ENCODE data around the gene MBD4. TPM values are rescaled to one million over a fixed set of nuclear protein-coding genes. Genes with fewer than 3 reads are reported as not detected.

MBD4 gene
- total RNA-seq, 1 experiment from 2014 or later: 40.1 TPM

DNA sequence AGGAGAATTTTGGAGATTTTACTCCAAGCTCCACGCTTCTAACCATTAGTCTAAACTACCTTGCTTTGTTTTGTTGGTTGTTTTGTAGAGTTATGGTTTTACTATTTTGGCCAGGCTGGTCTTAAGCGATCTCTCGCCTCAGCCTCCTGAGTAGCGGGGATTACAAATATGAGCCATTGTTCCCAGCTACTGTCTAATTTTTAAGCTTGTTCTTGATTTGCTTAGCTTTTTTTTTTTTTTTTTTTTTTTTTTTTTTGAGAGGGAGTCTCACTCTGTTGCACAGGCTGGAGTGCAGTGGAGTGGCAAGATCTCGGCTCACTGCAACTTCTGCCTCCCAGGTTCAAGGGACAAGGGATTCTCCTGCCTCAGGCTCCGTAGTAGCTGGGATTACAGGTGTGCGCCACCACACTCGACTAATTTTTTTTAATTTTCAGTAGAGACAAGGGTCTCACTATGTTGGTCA lies 39.8 kb downstream of the MBD4 start:
- Mint-ChIP-seq H3K9me3 (no peaks in the 10 kb centered on the region), H3K27ac (peak overlapping the region; percentile 88 to 99 (median 97); a peak in 4 of 7 replicates), H3K4me1 (peaks cover 13 to 15% of the 10 kb centered on the region in 2 experiments), H3K4me3 (peak overlapping the region; percentile 97 to 99; a peak in 3 of 5 replicates), H3K27me3 (ENCODE audit: low read depth) (no peaks in the 10 kb centered on the region; the same call in 1 of the 2 replicates), H3K36me3 (ENCODE audit: insufficient read depth in 1 of 3, low read depth in 3 of 3) (peaks cover 5 to 18% (median 14%) of the 10 kb centered on the region in 3 experiments; a peak in 6 of 7 replicates)
- Histone ChIP-seq H4K8ac (replicated peaks; ENCODE audit: insufficient read length, low read depth, low read length) (no peak overlapping the region), H2BK20ac (ENCODE audit: low read depth, low read length, poor library complexity, severe bottlenecking) (no peak overlapping the region), H3T11ph (ENCODE audit: low read length) (no peak overlapping the region), H2BK12ac (ENCODE audit: insufficient read length, low read depth, low read length) (no peak overlapping the region), H2BK15ac (ENCODE audit: low read depth, low read length) (no peak overlapping the region), H3K23me2 (ENCODE audit: insufficient read length, low read depth, low read length, poor library complexity, severe bottlenecking) (peaks cover 5% of the 10 kb centered on the region), H3K18ac (ENCODE audit: insufficient read length, low read depth, low read length) (no peak overlapping the region), H4K5ac (ENCODE audit: insufficient read length, low read depth, low read length) (no peak overlapping the region), H3K4me1 (ENCODE audit: insufficient read depth, low read length) (peaks cover 5% of the 10 kb centered on the region; the same call in 1 of the 2 replicates), H2BK5ac (ENCODE audit: insufficient read length, low read length) (no peak overlapping the region), H3K14ac (ENCODE audit: insufficient read depth, low read length) (no peak overlapping the region), H3K4ac (ENCODE audit: low read depth, low read length) (no peak overlapping the region), H3K4me2 (ENCODE audit: insufficient read depth, insufficient read length, low read length) (peak overlapping the region; percentile 72), H2BK120ac (ENCODE audit: low read depth, low read length, poor library complexity, severe bottlenecking) (no peak overlapping the region), H3K9ac (ENCODE audit: extremely low read depth, insufficient read length, low read length) (no peak overlapping the region), H3K9me3 (ENCODE audit: control insufficient read depth, low read depth, low read length) (no peaks in the 10 kb centered on the region), H3K56ac (ENCODE audit: insufficient read length, low read depth, low read length) (no peak overlapping the region), H3K27me3 (ENCODE audit: insufficient read depth, low read length) (no peaks in the 10 kb centered on the region), H3K79me1 (ENCODE audit: insufficient read depth, low read depth, low read length, poor library complexity, severe bottlenecking) (peaks cover 12% of the 10 kb centered on the region), H3K79me2 (ENCODE audit: insufficient read depth, low read length) (peaks cover 20% of the 10 kb centered on the region; the same call in 1 of the 2 replicates), H4K20me1 (ENCODE audit: control insufficient read depth, insufficient read depth, insufficient read length) (no peaks in the 10 kb centered on the region), H4K91ac (ENCODE audit: insufficient read length, low read depth, low read length) (no peak overlapping the region), H2AK5ac (ENCODE audit: insufficient read length, low read length) (no peak overlapping the region), H2AFZ (ENCODE audit: low read length) (peak overlapping the region; percentile 26), H3K23ac (ENCODE audit: insufficient read length, low read depth, low read length) (no peak overlapping the region), H3K27ac (ENCODE audit: insufficient read length, low read depth, low read length) (no peak overlapping the region)
- TF ChIP-seq, protein P1, sequence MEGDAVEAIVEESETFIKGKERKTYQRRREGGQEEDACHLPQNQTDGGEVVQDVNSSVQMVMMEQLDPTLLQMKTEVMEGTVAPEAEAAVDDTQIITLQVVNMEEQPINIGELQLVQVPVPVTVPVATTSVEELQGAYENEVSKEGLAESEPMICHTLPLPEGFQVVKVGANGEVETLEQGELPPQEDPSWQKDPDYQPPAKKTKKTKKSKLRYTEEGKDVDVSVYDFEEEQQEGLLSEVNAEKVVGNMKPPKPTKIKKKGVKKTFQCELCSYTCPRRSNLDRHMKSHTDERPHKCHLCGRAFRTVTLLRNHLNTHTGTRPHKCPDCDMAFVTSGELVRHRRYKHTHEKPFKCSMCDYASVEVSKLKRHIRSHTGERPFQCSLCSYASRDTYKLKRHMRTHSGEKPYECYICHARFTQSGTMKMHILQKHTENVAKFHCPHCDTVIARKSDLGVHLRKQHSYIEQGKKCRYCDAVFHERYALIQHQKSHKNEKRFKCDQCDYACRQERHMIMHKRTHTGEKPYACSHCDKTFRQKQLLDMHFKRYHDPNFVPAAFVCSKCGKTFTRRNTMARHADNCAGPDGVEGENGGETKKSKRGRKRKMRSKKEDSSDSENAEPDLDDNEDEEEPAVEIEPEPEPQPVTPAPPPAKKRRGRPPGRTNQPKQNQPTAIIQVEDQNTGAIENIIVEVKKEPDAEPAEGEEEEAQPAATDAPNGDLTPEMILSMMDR (conservative IDR thresholded peaks at IDR 0.05): no peak; the same call in 2 of the 3 replicates
- WGBS (ENCODE audit: extremely low coverage, insufficient read length, low lambda C conversion rate): no CpG with 5 or more reads among the region's 8 CpGs
- DNase-seq: no peak

All from H9 (cell line).